ENCODE results near the gene BCL7C. TPM values are rescaled to one million over a fixed set of nuclear protein-coding genes. Genes with fewer than 3 reads are reported as not detected.

The BCL7C gene
- total RNA-seq, 1 experiment from 2014 or later: 44.9 TPM

- TF ChIP-seq ZBTB33 (IDR thresholded peaks at IDR 0.05; ENCODE audit: extremely low read depth, insufficient replicate concordance, low read length) (no peak), CBX3 (IDR thresholded peaks at IDR 0.05; ENCODE audit: low read depth) (no peak), RAD21 (IDR thresholded peaks at IDR 0.05; ENCODE audit: low read depth) (no peak), CEBPB (IDR thresholded peaks at IDR 0.05; ENCODE audit: low read depth) (no peak), SP1 (IDR thresholded peaks at IDR 0.05; ENCODE audit: low read depth) (no peak), EGR1 (IDR thresholded peaks at IDR 0.05; ENCODE audit: low read depth) (no peak)
Observed at GRCh38 chr16:30837904-30838303, 56.0 kb downstream of the BCL7C start (continued).

MicroRNA genes within 50 kb of the gene (microRNA counts, 767-probe panel; counts per million panel counts)
- microRNA hsa-miR-762: not detected

Small RNA genes lying within 50 kb of the gene (microRNA-seq; reads per million reads assigned to microRNA genes)
- not detected for gene MIR4519 (ENCODE audit: borderline number of aligned reads)
- not detected for gene MIR762 (ENCODE audit: borderline number of aligned reads)

Other genes starting within 250 kb of the BCL7C start
- gene PRR14, start 243.1 kb downstream of the BCL7C start, total RNA-seq (2021; ENCODE audit: unreplicated experiment): 56.2 TPM
- gene FBRS, start 235.6 kb downstream of the BCL7C start, total RNA-seq (2021; ENCODE audit: unreplicated experiment): 65.3 TPM
- gene SRCAP, start 194.9 kb downstream of the BCL7C start, total RNA-seq (2021; ENCODE audit: unreplicated experiment): 59.6 TPM
- gene PHKG2, start 145.7 kb downstream of the BCL7C start, total RNA-seq (2021; ENCODE audit: unreplicated experiment): 32.6 TPM
- 12.6 TPM for gene CFAP119, start 132.0 kb downstream of the BCL7C start, total RNA-seq (2021; ENCODE audit: unreplicated experiment)
- 90.3 TPM for gene RNF40, start 131.8 kb downstream of the BCL7C start, total RNA-seq (2021; ENCODE audit: unreplicated experiment)
- gene ZNF629, start 106.9 kb downstream of the BCL7C start, total RNA-seq (2021; ENCODE audit: unreplicated experiment): 18.4 TPM
- gene CTF1, start 2.5 kb upstream of the BCL7C start, total RNA-seq (2021; ENCODE audit: unreplicated experiment): 1.4 TPM
- gene FBXL19, start 29.5 kb upstream of the BCL7C start, total RNA-seq (2021; ENCODE audit: unreplicated experiment): 45.2 TPM
- 9.0 TPM for gene ORAI3, start 55.0 kb upstream of the BCL7C start, total RNA-seq (2021; ENCODE audit: unreplicated experiment)
- gene SETD1A, start 63.7 kb upstream of the BCL7C start, total RNA-seq (2021; ENCODE audit: unreplicated experiment): 26.9 TPM
- 8.6 TPM for gene HSD3B7, start 91.1 kb upstream of the BCL7C start, total RNA-seq (2021; ENCODE audit: unreplicated experiment)
- 1.6 TPM for gene STX1B, start 116.6 kb upstream of the BCL7C start, total RNA-seq (2021; ENCODE audit: unreplicated experiment)
- gene STX4, start 139.5 kb upstream of the BCL7C start, total RNA-seq (2021; ENCODE audit: unreplicated experiment): 26.0 TPM
- 16.8 TPM for gene ZNF668, start 180.2 kb upstream of the BCL7C start, total RNA-seq (2021; ENCODE audit: unreplicated experiment)
- gene ZNF646, start 180.3 kb upstream of the BCL7C start, total RNA-seq (2021; ENCODE audit: unreplicated experiment): 17.7 TPM
- 11.6 TPM for gene PRSS53, start 194.9 kb upstream of the BCL7C start, total RNA-seq (2021; ENCODE audit: unreplicated experiment)
- gene VKORC1, start 200.7 kb upstream of the BCL7C start, total RNA-seq (2021; ENCODE audit: unreplicated experiment): 83.8 TPM
- gene BCKDK, start 214.3 kb upstream of the BCL7C start, total RNA-seq (2021; ENCODE audit: unreplicated experiment): 60.7 TPM
- gene KAT8, start 223.6 kb upstream of the BCL7C start, total RNA-seq (2021; ENCODE audit: unreplicated experiment): 44.9 TPM
- 42.6 TPM for gene PRSS8, start 241.7 kb upstream of the BCL7C start, total RNA-seq (2021; ENCODE audit: unreplicated experiment)

Measured in HCT116 (cell line).